ENCODE data around the gene ZNF473.
"Not testable (repeated sequence)": the region's sequence is repeated elsewhere in the genome, so short reads cannot be mapped to it uniquely, and the experiment has no call there.

Gene ZNF473

DNA sequence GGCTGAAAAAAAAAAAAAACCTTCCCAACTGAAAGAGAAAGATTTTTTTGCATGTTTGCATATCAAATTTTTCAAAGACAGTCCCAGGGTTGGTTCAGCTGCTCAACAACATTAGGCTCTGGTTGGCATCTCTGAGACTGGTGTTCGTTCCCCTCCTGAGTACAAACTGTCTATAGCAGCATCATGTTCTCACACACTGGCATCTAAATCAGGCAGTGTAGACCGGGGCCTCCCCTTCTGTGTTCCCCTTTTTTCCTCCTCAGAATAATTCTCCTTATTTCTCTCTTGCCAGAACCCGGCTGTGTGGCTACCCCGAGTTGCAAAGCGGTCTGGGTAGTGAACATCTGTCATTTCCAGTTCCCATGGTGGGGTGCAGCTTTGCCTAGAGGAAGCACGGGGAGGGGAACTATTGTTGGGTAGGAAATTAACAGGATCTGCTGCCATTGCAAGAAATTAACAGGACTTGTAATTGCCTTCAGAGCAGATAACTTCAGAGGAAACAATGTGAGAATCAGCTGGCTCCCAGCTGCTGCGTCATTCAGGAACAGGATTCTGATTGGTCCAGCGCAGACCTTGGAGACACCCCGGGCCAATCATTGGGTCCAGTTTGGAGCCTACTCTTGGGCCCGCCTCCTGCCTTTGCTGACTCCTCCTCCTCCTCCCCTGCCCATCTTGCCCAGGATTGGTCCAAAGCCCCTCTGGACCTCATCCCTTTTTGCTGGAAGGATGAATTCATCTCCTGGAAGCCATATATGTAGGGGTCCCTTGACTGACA is 51.0 kb downstream of the ZNF473 start:
- not testable (repeated sequence) for DNase-seq, H3K4me3 Mint-ChIP-seq, H3K36me3 Mint-ChIP-seq, H3K4me1 Mint-ChIP-seq, H3K27ac Mint-ChIP-seq, H3K9me3 Mint-ChIP-seq, H3K27me3 Mint-ChIP-seq
- CTCF ChIA-PET = interaction anchor here (0.6 kb wide), 1 partner anchor 41 kb away, joined by 3 read pairs; no protein-coding TSS in a partner anchor

- H3K4me3 Mint-ChIP-seq, CTCF ChIA-PET, H3K4me1 Mint-ChIP-seq: not testable (repeated sequence)
Measured at GRCh38 chr19:50079014-50079413, 53.2 kb downstream of the ZNF473 start.

DNA sequence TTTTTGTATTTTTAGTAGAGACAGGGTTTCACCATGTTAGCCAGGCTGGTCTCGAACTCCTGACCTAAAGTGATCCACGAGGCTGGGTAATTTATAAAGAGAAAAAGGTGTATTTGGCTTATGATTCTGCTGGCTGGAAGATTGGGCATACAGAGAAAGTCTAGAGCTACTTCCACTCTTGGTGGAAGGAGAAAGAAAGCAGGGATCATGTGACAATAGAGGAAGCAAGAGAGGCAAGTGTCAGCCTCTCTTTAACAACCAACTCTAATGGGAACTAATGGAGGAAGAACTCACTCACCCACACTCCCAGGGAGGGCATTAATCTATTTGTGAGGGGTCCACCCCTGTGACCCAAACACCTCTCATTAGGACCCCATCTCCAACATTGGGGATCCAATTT is 58.6 kb downstream of the ZNF473 start:
- H3K9me3 Mint-ChIP-seq, H3K27me3 Mint-ChIP-seq, H3K27ac Mint-ChIP-seq, DNase-seq, CTCF ChIA-PET, H3K4me1 Mint-ChIP-seq, H3K36me3 Mint-ChIP-seq, H3K4me3 Mint-ChIP-seq: not testable (repeated sequence)

More at GRCh38 chr19:50079014-50079413, 53.2 kb downstream of the ZNF473 start:
- H3K36me3 Mint-ChIP-seq, DNase-seq, H3K27me3 Mint-ChIP-seq, H3K27ac Mint-ChIP-seq, H3K9me3 Mint-ChIP-seq: not testable (repeated sequence)

DNA sequence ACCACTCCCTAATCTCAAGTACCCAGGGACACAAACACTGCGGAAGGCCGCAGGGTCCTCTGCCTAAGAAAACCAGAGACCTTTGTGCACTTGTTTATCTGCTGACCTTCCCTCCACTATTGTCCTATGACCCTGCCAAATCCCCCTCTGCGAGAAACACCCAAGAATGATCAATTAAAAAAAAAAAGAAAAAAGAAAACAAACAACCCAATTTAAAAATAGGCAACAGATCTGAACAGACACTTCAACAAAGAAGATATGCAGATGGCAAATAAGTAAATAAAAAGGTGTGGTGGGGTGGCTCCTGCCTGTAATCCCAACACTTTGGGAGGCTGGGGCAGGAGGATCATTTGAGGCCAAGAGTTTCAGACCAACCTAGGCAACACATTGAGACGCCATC is 61.3 kb downstream of the ZNF473 start:
- H3K27me3 Mint-ChIP-seq, CTCF ChIA-PET, H3K36me3 Mint-ChIP-seq: not testable (repeated sequence)

GRCh38 chr19:50090706-50091105 is 64.9 kb downstream of the ZNF473 start:
- H3K4me1 Mint-ChIP-seq, H3K36me3 Mint-ChIP-seq, H3K27ac Mint-ChIP-seq, CTCF ChIA-PET, H3K4me3 Mint-ChIP-seq, H3K9me3 Mint-ChIP-seq, H3K27me3 Mint-ChIP-seq: not testable (repeated sequence)
- DNase-seq = peak; percentile 48

More for the DNA sequence above, 61.3 kb downstream of the ZNF473 start:
- H3K9me3 Mint-ChIP-seq, H3K4me3 Mint-ChIP-seq, H3K4me1 Mint-ChIP-seq, DNase-seq, H3K27ac Mint-ChIP-seq: not testable (repeated sequence)

- H3K36me3 Mint-ChIP-seq, H3K27ac Mint-ChIP-seq, DNase-seq, H3K27me3 Mint-ChIP-seq, H3K4me3 Mint-ChIP-seq, H3K9me3 Mint-ChIP-seq, H3K4me1 Mint-ChIP-seq, CTCF ChIA-PET: not testable (repeated sequence)
Measured at GRCh38 chr19:50091786-50092185, 66.0 kb downstream of the ZNF473 start.

DNA sequence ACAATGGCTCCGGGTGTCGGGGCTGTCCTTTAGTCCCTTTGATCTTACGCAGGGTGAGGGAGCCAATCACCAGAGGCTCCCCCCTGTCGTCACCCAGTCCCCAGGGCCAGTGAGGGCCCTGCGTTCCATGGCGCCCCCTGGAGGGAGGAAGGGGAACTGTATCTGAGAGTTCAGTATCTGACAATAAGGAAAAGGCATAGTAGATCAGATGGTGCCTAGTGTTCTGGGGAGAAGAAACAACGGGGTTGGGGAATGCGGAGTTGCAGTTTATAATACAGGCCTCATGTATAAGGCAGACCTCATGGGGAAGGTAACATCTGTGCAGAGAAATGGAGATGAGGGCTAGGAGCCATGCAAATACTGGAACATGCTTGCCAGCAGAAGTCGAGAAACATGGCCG is 66.8 kb downstream of the ZNF473 start:
- H3K4me1 Mint-ChIP-seq, CTCF ChIA-PET, H3K27me3 Mint-ChIP-seq, H3K4me3 Mint-ChIP-seq, H3K36me3 Mint-ChIP-seq, DNase-seq, H3K27ac Mint-ChIP-seq, H3K9me3 Mint-ChIP-seq: not testable (repeated sequence)

DNA sequence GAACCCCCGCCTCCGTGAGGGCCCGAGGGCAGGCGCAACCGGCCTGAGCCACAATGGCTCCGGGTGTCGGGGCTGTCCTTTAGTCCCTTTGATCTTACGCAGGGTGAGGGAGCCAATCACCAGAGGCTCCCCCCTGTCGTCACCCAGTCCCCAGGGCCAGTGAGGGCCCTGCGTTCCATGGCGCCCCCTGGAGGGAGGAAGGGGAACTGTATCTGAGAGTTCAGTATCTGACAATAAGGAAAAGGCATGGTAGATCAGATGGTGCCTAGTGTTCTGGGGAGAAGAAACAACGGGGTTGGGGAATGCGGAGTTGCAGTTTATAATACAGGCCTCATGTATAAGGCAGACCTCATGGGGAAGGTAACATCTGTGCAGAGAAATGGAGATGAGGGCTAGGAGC is 72.1 kb downstream of the ZNF473 start:
- H3K4me1 Mint-ChIP-seq, H3K36me3 Mint-ChIP-seq, H3K27me3 Mint-ChIP-seq, H3K4me3 Mint-ChIP-seq, CTCF ChIA-PET, H3K27ac Mint-ChIP-seq, H3K9me3 Mint-ChIP-seq, DNase-seq: not testable (repeated sequence)

DNA sequence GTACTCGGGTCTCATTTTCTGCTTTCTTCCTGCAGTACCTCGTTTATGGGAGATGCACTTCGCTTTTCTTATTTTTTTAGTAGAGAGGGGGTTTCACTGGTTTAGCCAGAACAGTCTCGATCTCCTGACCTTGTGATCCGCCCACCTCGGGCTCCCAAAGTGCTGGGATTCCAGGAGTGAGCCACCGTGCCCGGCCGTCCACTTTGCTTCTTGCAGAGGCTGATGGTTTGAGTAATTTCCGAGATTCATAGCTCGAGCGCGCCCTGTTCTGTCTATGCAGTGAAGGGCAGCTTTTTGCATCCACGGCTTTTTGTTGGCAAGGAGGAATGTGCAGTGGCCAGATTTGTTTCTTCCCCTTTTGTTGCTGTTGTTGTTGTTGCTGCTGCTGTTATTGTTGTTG is 73.1 kb downstream of the ZNF473 start:
- H3K4me3 Mint-ChIP-seq, CTCF ChIA-PET, DNase-seq, H3K9me3 Mint-ChIP-seq, H3K27ac Mint-ChIP-seq, H3K27me3 Mint-ChIP-seq, H3K36me3 Mint-ChIP-seq, H3K4me1 Mint-ChIP-seq: not testable (repeated sequence)

GRCh38 chr19:50099696-50100095 is 73.9 kb downstream of the ZNF473 start:
- CTCF ChIA-PET, H3K27ac Mint-ChIP-seq, H3K36me3 Mint-ChIP-seq, H3K4me1 Mint-ChIP-seq, DNase-seq, H3K27me3 Mint-ChIP-seq, H3K4me3 Mint-ChIP-seq, H3K9me3 Mint-ChIP-seq: not testable (repeated sequence)

DNA sequence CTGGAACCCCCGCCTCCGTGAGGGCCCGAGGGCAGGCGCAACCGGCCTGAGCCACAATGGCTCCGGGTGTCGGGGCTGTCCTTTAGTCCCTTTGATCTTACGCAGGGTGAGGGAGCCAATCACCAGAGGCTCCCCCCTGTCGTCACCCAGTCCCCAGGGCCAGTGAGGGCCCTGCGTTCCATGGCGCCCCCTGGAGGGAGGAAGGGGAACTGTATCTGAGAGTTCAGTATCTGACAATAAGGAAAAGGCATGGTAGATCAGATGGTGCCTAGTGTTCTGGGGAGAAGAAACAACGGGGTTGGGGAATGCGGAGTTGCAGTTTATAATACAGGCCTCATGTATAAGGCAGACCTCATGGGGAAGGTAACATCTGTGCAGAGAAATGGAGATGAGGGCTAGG is 75.1 kb downstream of the ZNF473 start:
- H3K27ac Mint-ChIP-seq, H3K27me3 Mint-ChIP-seq, H3K4me3 Mint-ChIP-seq, H3K9me3 Mint-ChIP-seq, DNase-seq, H3K4me1 Mint-ChIP-seq, CTCF ChIA-PET, H3K36me3 Mint-ChIP-seq: not testable (repeated sequence)
